SU-DHL-6 (cell line): ENCODE measurements around the gene KIAA1614.

Experiments
- CTCF ChIP-seq: fragments of 200-600 bp; sonication (generic); IDR thresholded peaks from one replicate; pipeline ENCODE4 v1.5.1; 2017; ENCODE audit warnings: antibody characterized with exemption, mild to moderate bottlenecking, low read length, moderate library complexity; ENCODE audit not compliant: insufficient read depth, poor library complexity, severe bottlenecking
- EZH2phosphoT487 ChIP-seq: fragments of 200-600 bp; sonication (generic), shearing (Covaris generic); conservative IDR thresholded peaks from 2 replicates; pipeline ENCODE4 v1.6.1; 2018; ENCODE audit warnings: mild to moderate bottlenecking, antibody characterized with exemption, low read length, moderate library complexity, mixed read lengths

GRCh38 chr1:180939073-180939710 lies 26.5 kb downstream of the KIAA1614 start:
- TF ChIP-seq CTCF (no peak), EZH2phosphoT487 (no peak)
